ENCODE results near the gene UNKL. TPM values are rescaled to one million over a fixed set of nuclear protein-coding genes. Genes with fewer than 3 reads are reported as not detected.
"Not testable (repeated sequence)": the region's sequence is repeated elsewhere in the genome, so short reads cannot be mapped to it uniquely, and the experiment has no call there.

UNKL gene
- total RNA-seq, 1 experiment from 2014 or later, result 4.8 TPM

DNA sequence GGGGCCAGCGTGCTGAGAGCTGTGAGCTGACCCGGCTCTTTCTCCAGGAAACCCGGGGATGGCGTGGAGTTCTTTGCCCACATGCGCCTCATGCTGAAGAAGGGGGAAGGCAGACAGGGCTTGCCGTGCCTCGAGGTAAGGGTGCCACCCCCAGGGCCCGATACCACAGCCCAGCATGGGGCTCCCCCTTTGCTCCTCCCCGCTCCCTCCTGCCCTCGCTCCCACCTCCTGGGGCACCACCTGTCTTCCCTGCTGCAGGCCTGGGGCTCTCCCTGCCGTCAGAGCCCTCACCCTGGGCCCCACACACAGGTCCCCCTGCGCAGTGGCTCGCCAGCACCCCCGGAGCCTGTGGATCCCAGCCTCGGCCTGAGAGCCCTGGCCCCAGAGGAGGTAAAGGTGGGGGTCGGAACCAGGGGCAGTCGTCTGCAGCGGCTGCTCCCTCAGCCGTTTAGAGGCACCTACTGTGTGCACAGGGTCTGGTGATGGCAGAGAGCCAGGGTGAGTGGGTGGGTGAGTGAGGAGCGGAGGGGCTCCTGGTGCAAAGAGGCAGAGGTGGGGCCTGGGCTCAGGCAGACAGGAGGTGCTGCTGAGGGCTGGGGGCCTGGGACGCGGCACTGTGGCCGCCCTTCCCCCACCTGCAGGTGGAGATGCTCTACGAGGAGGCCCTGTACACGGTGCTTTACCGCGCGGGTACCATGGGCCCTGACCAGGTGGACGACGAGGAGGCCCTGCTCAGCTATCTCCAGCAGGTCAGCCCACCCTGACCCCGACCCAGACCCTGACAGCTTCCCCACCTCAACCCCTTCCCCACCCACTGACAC, 75.4 kb downstream of the UNKL start:
- no peak for DNase-seq (ENCODE audit: low read depth)

GRCh38 chr16:1338119-1338730, 76.3 kb downstream of the UNKL start:
- DNase-seq (ENCODE audit: low read depth), result no peak

GRCh38 chr16:1337486-1337885, 77.0 kb downstream of the UNKL start:
- DNase-seq (ENCODE audit: low read depth), result no peak

DNA sequence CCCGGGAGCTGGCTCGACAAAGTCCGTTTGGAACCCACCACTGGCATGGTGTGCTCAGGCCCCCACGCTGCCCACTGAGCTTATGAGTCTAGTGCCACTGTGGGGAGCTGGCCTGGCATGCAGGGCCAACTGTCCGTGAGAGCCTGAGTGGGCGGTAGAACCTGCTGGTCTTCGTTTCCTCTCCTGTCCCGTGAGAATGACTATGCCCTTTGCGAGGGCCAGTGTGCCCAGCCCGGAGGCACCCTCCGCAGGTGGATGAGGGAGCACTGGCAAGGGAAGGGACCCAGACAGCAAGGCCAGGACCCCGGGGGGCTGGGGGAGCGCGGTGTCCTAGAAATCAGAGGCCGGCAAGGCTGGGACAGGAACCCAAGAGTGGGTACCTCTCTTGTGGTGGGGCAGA, 77.9 kb downstream of the UNKL start:
- no peak for DNase-seq (ENCODE audit: low read depth)

- DNase-seq (ENCODE audit: low read depth), result no peak
These were observed 78.5 kb downstream of the UNKL start for GRCh38 chr16:1335996-1336395.

DNA sequence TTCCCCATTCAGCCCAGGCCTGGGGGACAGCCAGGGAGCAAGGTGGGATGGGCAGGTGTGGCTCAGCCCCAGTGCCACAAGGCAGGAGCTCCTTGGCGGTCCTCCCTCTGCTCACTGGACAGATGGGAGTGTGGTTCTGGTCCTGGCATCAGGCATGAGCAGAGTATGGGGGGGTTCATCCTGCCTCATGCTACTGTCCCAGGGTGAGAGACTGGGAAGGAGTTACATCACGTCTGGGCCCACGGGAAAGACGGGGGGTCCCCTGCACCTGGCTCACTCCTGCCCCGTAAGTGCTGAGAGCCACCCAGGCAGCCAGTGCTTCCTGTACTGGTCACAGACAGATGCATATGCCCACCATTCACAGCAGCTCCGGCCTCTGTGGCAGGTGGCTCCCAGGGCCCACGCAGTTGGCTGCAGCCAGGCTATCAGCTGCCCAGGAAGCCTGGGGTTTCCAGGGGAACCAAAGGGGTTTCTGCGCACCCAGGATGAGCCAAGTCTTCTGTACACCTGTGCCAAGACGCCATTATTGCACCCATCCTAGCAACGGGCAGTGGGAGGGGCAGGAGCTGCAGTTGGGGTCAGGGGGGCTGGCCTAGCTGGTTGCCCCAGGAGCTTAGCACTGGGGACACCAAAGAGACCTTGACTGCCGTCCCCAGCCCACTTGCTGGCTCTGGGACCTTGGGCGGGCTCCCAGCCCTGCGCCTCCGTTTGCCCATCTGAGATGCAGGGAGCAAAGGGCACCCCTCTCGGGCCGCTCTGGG, 79.1 kb downstream of the UNKL start:
- no peak for DNase-seq (ENCODE audit: low read depth)

DNA sequence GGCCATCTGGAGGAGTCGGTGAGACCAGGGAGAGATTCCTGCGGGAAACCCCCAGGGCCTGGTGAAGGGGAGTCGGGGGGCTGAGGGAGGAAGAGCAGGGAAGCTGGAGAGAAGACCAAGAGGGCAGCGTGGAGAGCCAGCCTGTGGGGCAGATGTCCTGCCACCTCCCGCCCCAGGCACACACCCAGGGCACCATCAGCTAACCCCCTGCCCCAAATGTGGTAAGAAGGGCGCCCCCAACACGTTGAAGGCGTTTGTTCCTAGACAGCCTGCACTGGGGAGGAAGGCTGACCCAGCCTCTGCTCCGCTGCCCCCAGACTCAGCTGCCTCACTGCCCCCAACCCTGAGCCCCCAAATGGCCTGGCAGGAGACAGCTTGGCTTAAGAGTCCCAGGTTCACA, 79.8 kb downstream of the UNKL start:
- no peak for DNase-seq (ENCODE audit: low read depth)

DNA sequence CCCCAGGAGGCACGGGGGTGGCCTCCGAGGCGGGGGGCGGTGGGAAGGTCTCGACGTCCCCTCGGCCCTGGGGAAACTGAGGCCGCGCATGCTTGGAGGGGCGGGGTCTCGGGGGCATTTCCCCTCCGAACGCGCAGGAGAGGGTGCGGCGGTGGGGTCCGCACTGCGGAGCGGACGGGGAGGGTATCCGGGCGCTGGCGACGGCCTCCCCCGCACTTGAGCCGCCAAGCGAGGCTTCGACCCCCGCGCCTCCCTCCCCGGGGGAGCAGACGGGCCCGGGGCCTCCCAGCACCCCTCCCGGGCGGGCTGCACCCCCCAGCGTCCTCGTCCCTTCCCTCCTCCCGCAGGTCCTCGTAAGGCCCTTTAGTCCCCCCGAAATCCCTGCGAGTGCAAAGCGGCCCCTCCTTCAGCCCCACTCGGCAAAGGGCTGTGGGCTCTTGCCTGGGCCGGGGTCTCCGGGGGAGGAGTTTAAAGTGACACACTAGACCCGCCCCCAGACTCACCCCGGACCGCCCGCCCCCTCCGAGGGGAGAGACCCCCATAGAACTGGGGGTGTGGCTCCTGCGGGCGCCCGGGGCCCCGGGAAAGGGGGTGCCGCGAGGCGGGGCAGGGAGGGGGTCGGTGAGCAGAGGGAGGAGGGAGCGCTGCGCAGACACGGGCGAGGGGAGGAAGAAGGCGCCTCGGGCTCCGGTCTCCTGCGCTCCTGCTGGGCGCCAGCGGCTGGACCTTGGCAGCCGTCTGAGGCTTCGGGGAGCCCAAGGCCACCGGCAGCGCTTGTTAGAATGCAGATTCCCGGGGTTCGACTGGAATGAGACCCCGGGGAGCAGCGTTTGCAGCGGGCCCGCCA, 80.4 kb downstream of the UNKL start:
- DNase-seq (ENCODE audit: low read depth), result no peak

DNA sequence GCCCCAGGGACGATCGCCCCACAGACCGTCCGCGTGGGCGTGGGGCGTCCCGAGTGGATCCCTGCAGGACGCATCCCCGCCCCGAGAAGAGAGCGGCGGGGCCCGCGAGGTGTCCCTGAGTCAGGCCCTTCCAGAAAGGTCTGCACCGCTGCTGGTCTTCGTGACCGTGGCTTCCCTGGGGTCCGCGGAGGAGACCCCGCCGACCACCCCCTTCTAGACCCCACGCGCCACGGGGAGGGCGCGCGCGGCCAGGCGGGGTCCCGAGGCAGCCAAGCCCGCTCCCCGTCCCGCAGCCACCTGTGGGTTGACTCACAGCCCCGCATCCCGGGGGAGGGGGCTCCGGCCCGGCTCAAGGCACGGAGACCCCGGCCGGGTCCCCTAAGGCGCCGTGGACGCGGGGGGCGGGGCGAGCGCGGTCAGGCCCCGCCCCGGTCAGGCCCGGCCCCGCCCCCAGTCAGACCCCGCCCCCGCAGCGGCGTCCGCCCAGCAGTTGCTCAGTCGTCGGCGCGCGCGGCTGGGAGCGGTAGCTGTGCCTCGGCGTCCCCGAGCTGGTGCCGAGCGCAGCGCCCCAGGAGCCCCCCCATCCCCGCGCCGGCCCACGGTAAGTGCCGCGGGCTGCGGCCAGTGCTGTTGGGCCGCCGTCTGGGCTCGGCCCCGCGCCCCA, 81.2 kb downstream of the UNKL start, which contains the start of gene BAIAP3:
Gene BAIAP3, plus strand, starts transcription at position 497 of the 664 bp plus-strand sequence. CDS start 4,905 bp downstream, outside the sequence.
- DNase-seq (ENCODE audit: low read depth), result no peak

GRCh38 chr16:1332618-1333148, 81.8 kb downstream of the UNKL start:
- no peak for DNase-seq (ENCODE audit: low read depth)

GRCh38 chr16:1331712-1332617, 82.5 kb downstream of the UNKL start:
- peak; percentile 49 for DNase-seq (ENCODE audit: low read depth)

DNA sequence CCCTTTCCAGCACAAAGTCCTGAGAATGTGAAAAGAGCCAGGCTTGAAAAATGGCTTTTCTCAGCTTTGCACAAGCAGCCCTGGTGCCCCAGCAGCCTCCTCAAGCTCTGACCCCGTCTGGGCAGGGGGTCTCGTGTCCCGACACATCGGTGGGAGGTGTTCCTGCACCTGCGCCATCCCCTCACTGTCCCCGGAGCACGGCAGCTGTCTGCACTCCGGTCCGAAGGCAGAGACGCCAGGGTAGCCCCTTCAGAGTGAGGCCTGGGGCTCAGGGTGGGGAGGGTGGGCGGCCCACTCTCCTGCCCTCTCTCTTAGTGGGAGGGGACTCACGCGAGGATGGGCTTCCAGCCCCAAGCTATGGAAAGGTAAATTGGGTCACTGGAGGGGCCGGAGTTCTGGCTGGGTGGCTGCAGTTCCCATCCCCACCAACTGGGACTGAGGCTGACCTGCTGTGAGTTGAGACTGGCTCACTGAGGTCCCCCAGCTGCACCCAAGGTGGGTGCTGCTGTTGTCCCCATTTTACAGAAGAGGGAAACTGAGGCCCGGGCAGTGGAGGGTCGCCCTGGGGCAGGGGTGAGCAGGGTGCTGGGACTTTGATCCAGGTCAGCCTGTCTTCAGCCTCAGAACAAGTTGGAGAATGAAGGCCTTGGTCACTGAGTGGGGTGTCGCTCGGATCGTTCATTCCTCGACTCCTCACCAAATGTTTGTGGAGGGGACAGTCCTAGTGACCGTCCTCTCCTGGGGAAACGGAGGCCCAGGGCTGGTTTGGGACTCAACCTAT, 83.4 kb downstream of the UNKL start:
- DNase-seq (ENCODE audit: low read depth), result no peak

- DNase-seq (ENCODE audit: low read depth), result no peak
These were observed 84.1 kb downstream of the UNKL start for GRCh38 chr16:1330260-1330914.

- DNase-seq (ENCODE audit: low read depth), result not testable (repeated sequence)
These were observed 85.5 kb downstream of the UNKL start for GRCh38 chr16:1328961-1329360.

- DNase-seq (ENCODE audit: low read depth), result not testable (repeated sequence)
These were observed 86.4 kb downstream of the UNKL start for GRCh38 chr16:1328136-1328535.

GRCh38 chr16:1327619-1327947, 86.9 kb downstream of the UNKL start:
- no peak for DNase-seq (ENCODE audit: low read depth)

- no peak for DNase-seq (ENCODE audit: low read depth)
These were observed 87.4 kb downstream of the UNKL start for GRCh38 chr16:1326946-1327618.

DNA sequence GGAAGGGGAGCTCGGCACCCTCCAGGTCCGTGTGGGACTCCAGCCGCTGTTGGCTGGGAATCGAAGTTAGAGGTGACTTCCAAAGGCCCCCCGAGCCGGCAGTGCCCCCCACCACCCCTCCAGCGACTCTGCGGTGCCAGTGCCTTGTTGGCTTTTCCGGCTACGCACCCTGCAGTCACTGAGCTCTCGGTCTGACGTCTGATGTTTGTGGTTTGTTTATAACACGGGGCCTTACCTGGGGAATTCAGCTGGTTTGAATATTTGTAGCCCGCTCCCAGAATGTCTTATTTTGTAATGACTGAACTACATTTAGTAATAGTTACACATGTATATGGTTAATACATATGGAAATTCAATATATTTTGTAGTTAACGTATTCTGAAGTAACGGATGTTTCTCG, 88.1 kb downstream of the UNKL start:
- DNase-seq (ENCODE audit: low read depth), result no peak
